ENCODE measurements around the gene LAG3. TPM values are rescaled to one million over a fixed set of nuclear protein-coding genes. Genes with fewer than 3 reads are reported as not detected.

LAG3 gene
- total RNA-seq, result 0.14 TPM in 1 of 2 replicates, not detected in the other

GRCh38 chr12:6772331-6772695 lies at the start of gene LAG3:
Gene LAG3, plus strand, starts transcription at chr12:6772520. Its CDS starts 333 bp downstream, at chr12:6772853.

GRCh38 chr12:6723607-6724408 lies 48.5 kb upstream of the LAG3 start, which contains the start of gene COPS7A:
Gene COPS7A, plus strand, starts transcription at chr12:6724046. Its CDS starts 611 bp downstream, at chr12:6724657.

DNA sequence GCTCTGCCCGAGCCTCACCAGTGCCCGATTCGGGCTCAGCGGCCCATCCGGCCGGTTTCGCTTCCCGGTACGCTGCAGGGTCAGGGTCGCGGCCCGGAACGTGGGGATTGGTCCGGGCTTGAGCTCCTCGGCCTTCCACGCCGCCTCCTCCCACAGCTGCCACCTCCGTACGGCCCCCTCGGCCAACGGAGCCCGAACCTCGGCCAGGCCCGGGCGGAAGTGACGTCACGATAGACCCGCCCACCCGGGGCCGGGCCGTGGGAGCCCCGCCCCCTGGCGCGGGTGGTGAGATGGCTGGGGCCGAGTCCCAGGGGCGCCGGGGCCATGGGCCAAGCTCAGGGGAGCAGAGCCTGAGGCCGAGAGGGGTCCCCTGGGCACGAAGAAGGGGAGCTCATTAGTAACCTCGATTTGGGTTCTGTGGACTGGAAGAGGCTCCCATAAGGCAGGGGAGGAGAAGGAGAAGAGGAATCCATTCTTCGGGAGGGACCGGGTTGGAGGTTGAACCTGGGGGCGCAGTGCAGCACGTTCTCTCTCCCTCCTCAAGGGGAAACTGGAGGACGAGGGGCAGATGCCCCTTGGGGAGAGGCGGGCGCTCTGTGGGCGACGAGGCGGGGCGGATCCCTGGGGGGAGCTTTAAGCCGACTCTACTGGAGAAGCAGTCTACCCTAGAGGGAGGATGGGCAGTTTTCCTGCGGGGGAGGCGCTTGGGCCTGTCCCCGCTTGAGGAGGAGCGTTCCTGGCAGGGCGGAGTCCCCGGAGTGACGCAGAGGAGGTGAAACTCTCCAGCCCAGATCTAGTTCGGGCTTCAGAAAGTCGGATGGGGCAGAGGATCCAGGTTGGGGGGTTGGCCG lies 19.2 kb upstream of the LAG3 start, which contains the start of gene MLF2:
MLF2 (minus strand) TSS at position 221 of the 851 bp plus-strand sequence. CDS start 807 bp downstream, outside the sequence.

GRCh38 chr12:6765634-6766581 lies 6.4 kb upstream of the LAG3 start, which contains the start of gene PTMS:
Gene PTMS, plus strand, starts transcription at chr12:6766363. Its CDS starts 343 bp downstream, at chr12:6766706.

DNA sequence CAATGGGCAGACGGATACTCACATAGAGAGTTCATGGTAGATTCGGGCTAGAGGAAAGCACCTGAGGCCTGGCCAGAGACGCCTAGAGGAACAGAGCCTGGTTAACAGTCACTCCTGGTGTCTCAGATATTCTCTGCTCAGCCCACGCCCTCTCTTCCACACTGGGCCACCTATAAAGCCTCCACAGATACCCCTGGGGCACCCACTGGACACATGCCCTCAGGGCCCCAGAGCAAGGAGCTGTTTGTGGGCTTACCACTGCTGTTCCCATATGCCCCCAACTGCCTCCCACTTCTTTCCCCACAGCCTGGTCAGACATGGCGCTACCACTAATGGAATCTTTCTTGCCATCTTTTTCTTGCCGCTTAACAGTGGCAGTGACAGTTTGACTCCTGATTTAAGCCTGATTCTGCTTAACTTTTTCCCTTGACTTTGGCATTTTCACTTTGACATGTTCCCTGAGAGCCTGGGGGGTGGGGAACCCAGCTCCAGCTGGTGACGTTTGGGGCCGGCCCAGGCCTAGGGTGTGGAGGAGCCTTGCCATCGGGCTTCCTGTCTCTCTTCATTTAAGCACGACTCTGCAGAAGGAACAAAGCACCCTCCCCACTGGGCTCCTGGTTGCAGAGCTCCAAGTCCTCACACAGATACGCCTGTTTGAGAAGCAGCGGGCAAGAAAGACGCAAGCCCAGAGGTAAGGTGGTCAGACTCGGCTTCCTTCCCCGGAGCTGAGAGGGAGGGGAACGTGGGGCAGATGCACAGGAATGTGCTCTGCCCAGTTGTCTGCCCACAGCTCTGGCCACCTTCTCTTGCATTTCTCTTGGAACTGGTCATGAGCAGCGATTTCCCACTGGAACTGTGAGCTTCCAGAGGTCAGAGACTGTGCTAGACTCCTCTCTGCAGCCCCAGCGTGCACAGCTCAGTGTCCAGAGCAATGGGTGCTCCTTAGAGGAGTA lies 16.9 kb downstream of the LAG3 start, which contains the start of gene CD4:
CD4 (plus strand) TSS at position 557 of the 953 bp plus-strand sequence. CDS start 10,611 bp downstream, outside the sequence.

DNA sequence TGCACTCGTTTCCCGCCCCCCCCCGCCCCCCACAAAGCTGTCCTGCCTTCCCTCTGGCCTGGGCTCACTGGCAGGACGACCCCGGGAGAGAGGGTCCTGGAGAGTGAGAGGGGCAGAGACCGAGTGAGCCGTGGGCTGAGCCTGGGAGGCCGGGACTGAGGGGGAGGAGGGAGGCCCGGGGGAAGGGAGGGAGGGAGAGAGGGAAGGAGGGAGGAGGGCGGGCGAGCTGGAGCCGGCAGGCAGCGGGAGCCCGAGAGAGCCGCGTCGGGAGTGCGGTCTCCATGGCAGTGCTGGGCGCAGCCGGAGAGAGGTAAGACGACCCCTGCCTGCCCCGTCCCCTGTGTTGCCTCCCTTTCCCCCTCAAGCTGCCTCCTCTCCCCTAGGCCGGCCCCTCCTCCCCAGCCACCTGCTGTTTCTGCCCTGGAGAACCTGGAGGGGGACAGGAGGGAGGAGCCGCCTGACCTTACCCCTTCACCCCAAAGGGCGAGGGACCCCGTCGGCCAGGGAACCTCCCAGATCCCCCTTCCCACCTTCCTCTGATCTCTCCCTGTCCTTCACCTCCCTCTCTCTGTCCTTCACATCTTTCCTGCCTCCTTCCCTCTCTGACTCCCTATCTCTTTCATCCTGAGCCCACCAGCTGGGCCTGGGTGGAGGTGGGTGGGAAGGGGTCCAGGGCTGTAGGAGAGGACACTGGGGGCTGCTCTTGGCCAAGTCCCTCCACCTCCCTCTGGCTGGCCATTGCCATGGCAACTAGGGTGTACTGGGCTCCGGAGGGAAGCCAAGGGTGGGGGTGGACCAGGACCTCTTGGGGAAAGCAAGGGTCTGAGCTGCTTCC lies 49.5 kb downstream of the LAG3 start, which contains the start of gene GPR162:
GPR162 (plus strand) TSS at position 231 of the 835 bp plus-strand sequence. CDS start 2,078 bp downstream, outside the sequence.

Other genes starting within 250 kb of the LAG3 start
- 8,018 and 11,435 TPM in 2 replicates for gene GAPDH, start 238.0 kb upstream of the LAG3 start, total RNA-seq
- gene IFFO1, start 216.5 kb upstream of the LAG3 start, total RNA-seq, result 1.8 and 3.3 TPM in 2 replicates
- gene NOP2, start 204.2 kb upstream of the LAG3 start, total RNA-seq, result 46.7 and 47.1 TPM in 2 replicates
- 180 and 243 TPM in 2 replicates for gene CHD4, start 165.1 kb upstream of the LAG3 start, total RNA-seq
- 16.6 TPM in 2 replicates for gene LPAR5, start 136.6 kb upstream of the LAG3 start, total RNA-seq
- 0.28 TPM in 1 of 2 replicates, not detected in the other for gene ACRBP, start 125.1 kb upstream of the LAG3 start, total RNA-seq
- 19.8 and 24.4 TPM in 2 replicates for gene ING4, start 109.4 kb upstream of the LAG3 start, total RNA-seq
- 15.1 and 21.8 TPM in 2 replicates for gene ZNF384, start 83.1 kb upstream of the LAG3 start, total RNA-seq
- not detected in 2 replicates for gene PIANP, start 71.7 kb upstream of the LAG3 start, total RNA-seq
- gene COPS7A, start 48.5 kb upstream of the LAG3 start, total RNA-seq, result 56.4 and 63.6 TPM in 2 replicates
- gene MLF2, start 19.4 kb upstream of the LAG3 start, total RNA-seq, result 329 and 348 TPM in 2 replicates
- 166 and 192 TPM in 2 replicates for gene PTMS, start 6.2 kb upstream of the LAG3 start, total RNA-seq
- gene CD4, start 17.0 kb downstream of the LAG3 start, total RNA-seq, result 0.21 and 0.23 TPM in 2 replicates
- gene GPR162, start 49.3 kb downstream of the LAG3 start, total RNA-seq, result 0.09 and 0.21 TPM in 2 replicates
- 19.7 and 23.4 TPM in 2 replicates for gene P3H3, start 55.9 kb downstream of the LAG3 start, total RNA-seq
- gene GNB3, start 68.4 kb downstream of the LAG3 start, total RNA-seq, result 0.28 and 0.92 TPM in 2 replicates
- 23.6 and 41.0 TPM in 2 replicates for gene CDCA3, start 78.8 kb downstream of the LAG3 start, total RNA-seq
- 72.2 and 82.5 TPM in 2 replicates for gene USP5, start 79.6 kb downstream of the LAG3 start, total RNA-seq
- gene TPI1, start 95.0 kb downstream of the LAG3 start, total RNA-seq, result 1,425 and 1,466 TPM in 2 replicates
- gene SPSB2, start 100.8 kb downstream of the LAG3 start, total RNA-seq, result 8.6 and 11.8 TPM in 2 replicates
- gene LRRC23, start 132.3 kb downstream of the LAG3 start, total RNA-seq, result 5.9 and 8.9 TPM in 2 replicates
- 8.0 and 11.1 TPM in 2 replicates for gene ENO2, start 142.1 kb downstream of the LAG3 start, total RNA-seq
- 13.0 and 21.7 TPM in 2 replicates for gene ATN1, start 155.4 kb downstream of the LAG3 start, total RNA-seq
- gene RNU7-1, start 171.3 kb downstream of the LAG3 start, total RNA-seq, result not detected in 2 replicates
- 103 and 166 TPM in 2 replicates for gene C12orf57, start 171.5 kb downstream of the LAG3 start, total RNA-seq
- gene PTPN6, start 178.8 kb downstream of the LAG3 start, total RNA-seq, result 17.7 and 21.0 TPM in 2 replicates
- 217 and 322 TPM in 2 replicates for gene PHB2, start 198.1 kb downstream of the LAG3 start, total RNA-seq
- 95.7 and 103 TPM in 2 replicates for gene EMG1, start 198.4 kb downstream of the LAG3 start, total RNA-seq
- gene LPCAT3, start 246.0 kb downstream of the LAG3 start, total RNA-seq, result 25.0 and 39.4 TPM in 2 replicates